ENCODE results near the gene NDUFA12. TPM values are rescaled to one million over a fixed set of nuclear protein-coding genes. Genes with fewer than 3 reads are reported as not detected.

NDUFA12 gene
- total and polyA plus RNA-seq, 7 experiments from 2014 or later, result 57.8 to 507 (median 70.5) TPM

DNA sequence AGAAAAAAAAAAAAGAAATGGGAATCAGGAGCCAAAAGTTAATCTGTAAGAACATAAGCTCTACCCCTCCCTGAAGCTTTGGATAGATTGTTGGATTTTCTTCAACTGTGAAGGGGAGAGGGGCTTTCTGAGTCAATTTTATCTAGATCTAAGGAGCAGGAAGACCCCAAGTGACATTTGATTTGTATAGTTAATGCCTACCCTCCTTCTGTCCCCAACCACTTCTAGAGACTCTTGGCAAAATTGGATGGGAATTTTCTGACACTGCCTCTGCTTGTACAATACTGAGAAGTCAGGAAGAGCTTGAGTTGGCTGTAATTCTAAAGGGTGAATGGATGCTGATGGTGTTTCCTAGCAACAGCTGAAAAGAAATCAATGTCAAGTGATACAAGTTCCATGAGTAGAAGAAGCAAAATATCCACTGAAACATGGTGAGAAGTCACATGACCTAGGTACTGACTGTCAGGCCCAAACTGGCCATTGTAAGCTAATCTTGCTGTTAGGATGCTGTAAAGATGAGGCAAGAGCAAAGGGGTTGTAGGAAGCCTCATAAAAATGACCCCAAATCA, 42.2 kb downstream of the NDUFA12 start:
- Mint-ChIP-seq H3K36me3 (no peaks in the 10 kb centered on the region), H3K27me3 (peaks cover 0 to 11% (median 0%) of the 10 kb centered on the region in 5 donors), H3K27ac (no peak overlapping the region), H3K9me3 (no peaks in the 10 kb centered on the region), H3K4me1 (peaks cover 0 to 8% (median 4%) of the 10 kb centered on the region in 7 donors), H3K4me3 (no peak overlapping the region)
- H3K9me3 ChIP-seq (ENCODE audit: control insufficient read depth in 2 of 3, low read length in 3 of 3), result no peaks in the 10 kb centered on the region
- intact Hi-C loops (cut with micrococcal nuclease), result no loop called here
- ATAC-seq (no peak), DNase-seq (no peak)
- CTCF ChIA-PET, result no interaction called here
- no peaks in the 10 kb centered on the region for H3K27me3 ChIP-seq (ENCODE audit: control insufficient read depth in 2 of 2, insufficient read depth in 2 of 2, low read length in 2 of 2)
- no peak overlapping the region for H3K4me3 ChIP-seq (ENCODE audit: low read length)
- no peak overlapping the region for H3K27ac ChIP-seq (ENCODE audit: low read depth, low read length)
- no peaks in the 10 kb centered on the region for H3K4me1 ChIP-seq (ENCODE audit: control insufficient read depth in 2 of 2, insufficient read depth in 2 of 2, low read length in 2 of 2)
- POLR2A ChIA-PET, result no interaction called here
- H3K36me3 ChIP-seq (ENCODE audit: control insufficient read depth in 2 of 3, insufficient read depth in 3 of 3, low read length in 3 of 3), result no peaks in the 10 kb centered on the region

DNA sequence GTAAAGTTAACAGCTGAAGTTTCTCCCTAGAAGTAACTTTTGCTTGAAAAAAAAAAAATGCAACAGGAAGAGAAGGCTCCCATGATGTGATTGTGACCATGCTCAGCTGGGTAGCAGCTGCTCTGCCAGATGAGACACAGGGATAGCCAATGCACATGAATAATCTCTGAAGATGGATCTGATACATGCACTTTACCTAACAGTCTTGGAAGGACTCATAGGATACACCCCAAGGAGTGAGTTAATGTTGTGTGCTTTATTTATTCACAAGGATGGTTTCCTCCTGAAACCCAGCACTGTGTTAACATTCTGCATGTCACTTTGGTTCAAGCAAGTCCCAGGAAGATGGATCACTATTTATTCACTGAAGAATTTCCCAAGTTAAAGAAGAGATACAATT, 46.5 kb downstream of the NDUFA12 start:
- intact Hi-C loops (cut with micrococcal nuclease), result no loop called here
- Histone ChIP-seq H3K27me3 (ENCODE audit: control insufficient read depth in 2 of 2, insufficient read depth in 2 of 2, low read length in 2 of 2) (no peaks in the 10 kb centered on the region), H3K4me1 (ENCODE audit: control insufficient read depth in 2 of 2, insufficient read depth in 2 of 2, low read length in 2 of 2) (no peaks in the 10 kb centered on the region), H3K9me3 (ENCODE audit: control insufficient read depth in 2 of 3, low read length in 3 of 3) (no peaks in the 10 kb centered on the region), H3K4me3 (ENCODE audit: low read length) (no peak overlapping the region), H3K36me3 (ENCODE audit: control insufficient read depth in 2 of 3, insufficient read depth in 3 of 3, low read length in 3 of 3) (no peaks in the 10 kb centered on the region), H3K27ac (ENCODE audit: low read depth, low read length) (no peak overlapping the region)
- no peak for DNase-seq
- Mint-ChIP-seq H3K36me3 (peaks cover 0 to 2% (median 0%) of the 10 kb centered on the region in 5 donors), H3K9me3 (no peaks in the 10 kb centered on the region), H3K27ac (peak overlapping the region in 2 of 9 donors; percentile 22 to 23), H3K27me3 (peaks cover 5 to 25% (median 12%) of the 10 kb centered on the region in 5 donors), H3K4me1 (peaks cover 0 to 13% (median 4%) of the 10 kb centered on the region in 7 donors), H3K4me3 (no peak overlapping the region)
- CTCF ChIA-PET, result no interaction called here
- no peak for ATAC-seq
- POLR2A ChIA-PET, result no interaction called here

DNA sequence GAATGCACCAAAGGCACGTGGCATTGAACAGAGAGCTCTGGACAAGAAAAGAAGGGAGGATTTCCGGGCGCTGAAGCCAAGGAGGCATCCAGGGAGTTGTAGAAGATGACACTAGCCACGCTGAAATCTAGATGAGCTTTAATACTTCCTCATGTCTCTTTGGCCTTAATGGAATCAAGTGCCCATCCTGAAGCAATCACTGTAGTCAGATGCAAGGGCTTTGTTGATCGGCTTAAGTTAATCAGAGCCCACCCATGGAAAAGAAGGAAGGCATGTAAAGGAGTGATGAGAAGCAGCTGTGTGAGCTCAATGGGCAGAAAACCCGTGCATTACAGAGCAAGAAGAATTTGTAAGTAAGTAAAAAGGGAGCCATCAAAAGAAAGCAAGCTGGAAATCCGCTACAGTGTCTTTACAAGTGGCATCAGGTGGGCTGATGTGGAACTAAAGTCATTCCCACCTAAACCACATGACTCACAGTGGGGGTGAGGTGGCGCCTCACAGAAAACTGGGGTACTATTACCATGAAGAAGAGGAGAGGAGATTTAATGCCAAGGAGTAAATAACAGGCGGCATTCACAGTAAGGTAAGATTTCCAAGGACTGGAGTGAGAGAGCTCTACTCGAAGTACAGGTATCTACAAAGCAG, 48.4 kb downstream of the NDUFA12 start:
- H3K9me3 ChIP-seq (ENCODE audit: control insufficient read depth in 2 of 3, low read length in 3 of 3), result no peaks in the 10 kb centered on the region
- Mint-ChIP-seq H3K4me1 (peaks cover 0 to 15% (median 4%) of the 10 kb centered on the region in 7 donors), H3K27me3 (peaks cover 5 to 28% (median 17%) of the 10 kb centered on the region in 5 donors), H3K36me3 (peaks cover 0 to 5% (median 0%) of the 10 kb centered on the region in 5 donors), H3K9me3 (no peaks in the 10 kb centered on the region), H3K27ac (no peak overlapping the region), H3K4me3 (no peak overlapping the region)
- no peak overlapping the region for H3K4me3 ChIP-seq (ENCODE audit: low read length)
- no peaks in the 10 kb centered on the region for H3K4me1 ChIP-seq (ENCODE audit: control insufficient read depth in 2 of 2, insufficient read depth in 2 of 2, low read length in 2 of 2)
- intact Hi-C loops (cut with micrococcal nuclease), result no loop called here
- DNase-seq (no peak), ATAC-seq (no peak)
- H3K36me3 ChIP-seq (ENCODE audit: control insufficient read depth in 2 of 3, insufficient read depth in 3 of 3, low read length in 3 of 3), result no peaks in the 10 kb centered on the region
- CTCF ChIA-PET, result no interaction called here
- H3K27me3 ChIP-seq (ENCODE audit: control insufficient read depth in 2 of 2, insufficient read depth in 2 of 2, low read length in 2 of 2), result no peaks in the 10 kb centered on the region
- POLR2A ChIA-PET, result no interaction called here
- H3K27ac ChIP-seq (ENCODE audit: low read depth, low read length), result no peak overlapping the region

DNA sequence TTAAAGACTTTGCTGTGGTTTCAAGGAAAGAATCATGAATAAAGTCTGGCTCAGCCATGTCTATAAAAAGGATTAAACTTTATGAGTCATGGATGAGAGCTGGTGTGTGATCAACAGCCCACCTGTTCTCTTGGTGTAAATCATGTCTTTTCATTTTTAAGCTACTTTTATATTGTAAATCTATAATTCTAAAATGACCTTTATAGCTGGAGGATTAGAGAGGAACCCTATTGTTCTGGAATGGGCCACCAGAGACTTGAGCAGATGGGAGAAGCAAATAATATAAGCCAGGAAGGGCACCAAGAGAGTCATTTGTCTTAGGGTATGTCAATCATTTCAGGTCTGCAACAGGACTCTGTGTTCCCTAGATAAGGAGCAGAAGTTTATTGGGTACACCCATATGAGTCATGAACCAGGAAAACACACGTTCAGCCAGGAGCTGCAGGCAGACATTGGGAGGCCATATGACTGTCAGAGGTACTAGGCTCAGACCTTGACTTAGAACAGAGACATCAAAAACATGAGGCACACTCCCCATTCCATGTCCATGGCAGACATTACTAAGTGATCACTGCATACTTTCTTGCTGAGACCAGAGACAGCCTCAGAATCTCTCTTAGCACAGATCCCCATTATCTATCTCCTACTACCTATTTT, 49.3 kb downstream of the NDUFA12 start:
- ATAC-seq (no peak), DNase-seq (no peak)
- H3K4me3 ChIP-seq (ENCODE audit: low read length), result no peak overlapping the region
- H3K27ac Mint-ChIP-seq, result no peak overlapping the region
- peaks cover 0 to 15% (median 4%) of the 10 kb centered on the region in 7 donors for H3K4me1 Mint-ChIP-seq
- H3K4me1 ChIP-seq (ENCODE audit: control insufficient read depth in 2 of 2, insufficient read depth in 2 of 2, low read length in 2 of 2), result no peaks in the 10 kb centered on the region
- no peaks in the 10 kb centered on the region for H3K9me3 ChIP-seq (ENCODE audit: control insufficient read depth in 2 of 3, low read length in 3 of 3)
- H3K36me3 ChIP-seq (ENCODE audit: control insufficient read depth in 2 of 3, insufficient read depth in 3 of 3, low read length in 3 of 3), result no peaks in the 10 kb centered on the region
- H3K27me3 Mint-ChIP-seq, result peaks cover 7 to 33% (median 20%) of the 10 kb centered on the region in 5 donors
- POLR2A ChIA-PET, result no interaction called here
- H3K4me3 Mint-ChIP-seq, result no peak overlapping the region
- no peak overlapping the region for H3K27ac ChIP-seq (ENCODE audit: low read depth, low read length)
- intact Hi-C loops (cut with micrococcal nuclease), result no loop called here
- CTCF ChIA-PET, result no interaction called here
- no peaks in the 10 kb centered on the region for H3K9me3 Mint-ChIP-seq
- peaks cover 0 to 5% (median 0%) of the 10 kb centered on the region in 5 donors for H3K36me3 Mint-ChIP-seq
- H3K27me3 ChIP-seq (ENCODE audit: control insufficient read depth in 2 of 2, insufficient read depth in 2 of 2, low read length in 2 of 2), result no peaks in the 10 kb centered on the region

DNA sequence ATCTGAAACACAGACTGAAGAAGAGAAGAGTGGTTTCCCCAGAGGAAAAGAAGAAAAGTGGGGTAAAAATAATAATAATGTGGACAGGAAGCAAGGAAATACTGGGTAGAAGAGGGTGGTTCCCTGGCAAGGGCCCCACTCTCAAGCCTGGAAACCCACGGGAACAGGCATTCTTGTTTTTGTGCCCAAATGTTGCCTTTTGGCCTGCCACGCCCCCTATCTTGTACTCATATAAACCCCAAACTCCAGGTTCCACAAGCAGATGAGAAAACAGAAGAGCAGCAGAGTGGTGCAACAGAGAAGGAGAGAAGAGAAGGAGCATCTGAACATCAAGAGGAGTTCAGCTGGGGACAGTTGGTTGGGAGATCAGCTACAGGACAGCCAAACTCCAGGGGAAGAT, 51.2 kb downstream of the NDUFA12 start:
- POLR2A ChIA-PET, result no interaction called here
- H3K4me3 Mint-ChIP-seq, result no peak overlapping the region
- no peaks in the 10 kb centered on the region for H3K4me1 ChIP-seq (ENCODE audit: control insufficient read depth in 2 of 2, insufficient read depth in 2 of 2, low read length in 2 of 2)
- H3K27me3 Mint-ChIP-seq, result peaks cover 8 to 36% (median 25%) of the 10 kb centered on the region in 5 donors
- H3K9me3 Mint-ChIP-seq, result no peaks in the 10 kb centered on the region
- H3K4me1 Mint-ChIP-seq, result peaks cover 0 to 15% (median 4%) of the 10 kb centered on the region in 7 donors
- no peak overlapping the region for H3K4me3 ChIP-seq (ENCODE audit: low read length)
- intact Hi-C loops (cut with micrococcal nuclease), result no loop called here
- ATAC-seq (no peak), DNase-seq (no peak)
- H3K9me3 ChIP-seq (ENCODE audit: control insufficient read depth in 2 of 3, low read length in 3 of 3), result no peaks in the 10 kb centered on the region
- CTCF ChIA-PET, result no interaction called here
- no peak overlapping the region for H3K27ac ChIP-seq (ENCODE audit: low read depth, low read length)
- H3K36me3 Mint-ChIP-seq, result peaks cover 0 to 5% (median 0%) of the 10 kb centered on the region in 5 donors
- H3K27me3 ChIP-seq (ENCODE audit: control insufficient read depth in 2 of 2, insufficient read depth in 2 of 2, low read length in 2 of 2), result no peaks in the 10 kb centered on the region
- no peaks in the 10 kb centered on the region for H3K36me3 ChIP-seq (ENCODE audit: control insufficient read depth in 2 of 3, insufficient read depth in 3 of 3, low read length in 3 of 3)
- peak overlapping the region in 1 of 9 donors; percentile 76 for H3K27ac Mint-ChIP-seq

DNA sequence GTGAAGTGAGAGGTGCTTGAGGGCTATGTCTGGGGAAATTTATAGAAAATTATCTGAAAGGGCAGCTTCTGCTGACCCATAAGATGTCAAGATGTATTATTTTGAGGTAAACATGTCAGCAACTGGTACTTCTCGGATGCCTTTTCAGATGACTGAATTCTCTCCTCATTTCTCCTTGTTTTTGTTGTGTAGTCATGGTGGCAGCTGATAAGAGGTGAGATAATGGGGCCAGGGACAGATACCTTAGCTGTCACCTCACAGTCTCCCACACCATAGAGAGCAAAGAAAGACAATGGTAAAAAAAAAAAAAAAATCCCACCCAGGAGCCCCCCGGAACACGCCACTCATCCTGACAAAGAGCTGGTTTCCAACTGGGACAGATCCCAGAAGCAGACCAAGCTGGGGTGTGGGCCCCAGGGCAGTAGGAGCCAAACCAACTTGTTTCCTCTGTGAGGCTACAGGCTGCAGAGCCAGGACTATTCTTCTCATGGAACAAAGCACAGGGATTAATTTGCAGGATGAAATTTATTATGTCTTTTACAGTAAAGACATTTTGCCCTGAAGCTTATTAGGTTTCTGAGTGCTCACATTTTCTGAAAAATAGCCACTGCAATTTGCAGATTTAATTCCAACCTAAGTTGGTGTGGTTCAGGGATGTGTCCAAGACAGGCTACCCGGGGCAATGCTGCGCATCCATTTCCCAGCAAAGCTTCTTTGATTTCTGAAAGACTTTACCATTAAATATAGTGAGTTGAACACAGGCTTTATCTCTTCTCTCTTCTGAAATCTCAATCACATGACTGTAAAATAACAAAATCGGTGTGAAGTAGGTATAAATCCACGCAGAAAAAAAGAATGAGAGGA, 52.2 kb downstream of the NDUFA12 start:
- H3K27me3 Mint-ChIP-seq, result peaks cover 8 to 36% (median 25%) of the 10 kb centered on the region in 5 donors
- H3K9me3 ChIP-seq (ENCODE audit: control insufficient read depth in 2 of 3, low read length in 3 of 3), result no peaks in the 10 kb centered on the region
- POLR2A ChIA-PET, result no interaction called here
- H3K36me3 Mint-ChIP-seq, result peaks cover 0 to 5% (median 4%) of the 10 kb centered on the region in 5 donors
- ATAC-seq (no peak), DNase-seq (no peak)
- no peak overlapping the region for H3K4me3 Mint-ChIP-seq
- CTCF ChIA-PET, result no interaction called here
- no peaks in the 10 kb centered on the region for H3K27me3 ChIP-seq (ENCODE audit: control insufficient read depth in 2 of 2, insufficient read depth in 2 of 2, low read length in 2 of 2)
- H3K4me1 ChIP-seq (ENCODE audit: control insufficient read depth in 2 of 2, insufficient read depth in 2 of 2, low read length in 2 of 2), result no peaks in the 10 kb centered on the region
- H3K36me3 ChIP-seq (ENCODE audit: control insufficient read depth in 2 of 3, insufficient read depth in 3 of 3, low read length in 3 of 3), result no peaks in the 10 kb centered on the region
- H3K4me3 ChIP-seq (ENCODE audit: low read length), result no peak overlapping the region
- no peak overlapping the region for H3K27ac ChIP-seq (ENCODE audit: low read depth, low read length)
- no peaks in the 10 kb centered on the region for H3K9me3 Mint-ChIP-seq
- H3K27ac Mint-ChIP-seq, result no peak overlapping the region
- intact Hi-C loops (cut with micrococcal nuclease), result no loop called here
- H3K4me1 Mint-ChIP-seq, result peaks cover 0 to 9% (median 0%) of the 10 kb centered on the region in 7 donors
